ENCODE data around the gene TMEM135. TPM values are rescaled to one million over a fixed set of nuclear protein-coding genes. Genes with fewer than 3 reads are reported as not detected.

Gene TMEM135
- total RNA-seq, 1 experiment from 2014 or later: 70.3 TPM

DNA sequence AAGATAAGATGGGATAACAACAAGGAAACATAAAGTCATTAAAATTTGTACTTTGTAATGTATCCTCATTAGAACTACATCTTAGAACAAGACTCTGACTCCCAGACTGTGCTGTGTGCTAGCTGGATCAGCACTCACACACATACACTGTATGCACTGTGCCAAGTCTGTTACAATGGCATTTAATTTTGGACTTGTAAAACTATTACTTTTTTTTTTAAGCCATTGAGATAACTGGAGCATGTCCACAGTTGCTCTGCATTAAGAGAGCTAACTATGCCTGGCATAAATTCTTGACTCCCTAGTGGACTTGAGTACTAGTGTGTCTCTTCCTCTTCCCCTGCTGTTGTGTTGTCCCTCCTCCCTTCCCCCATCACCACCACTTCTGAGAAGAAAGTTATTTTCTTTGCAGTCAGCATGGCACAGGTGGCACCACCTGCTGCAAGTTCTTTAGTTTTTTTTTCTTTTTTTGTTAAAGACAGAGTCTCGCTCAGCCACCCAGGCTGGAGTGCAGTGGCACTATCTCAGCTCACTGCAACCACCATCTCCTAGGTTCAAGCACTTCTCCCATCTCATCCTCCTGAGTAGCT, 268.6 kb downstream of the TMEM135 start:
- Histone ChIP-seq H3K27ac (ENCODE audit: low read depth, low read length, poor library complexity, severe bottlenecking) (no peak overlapping the region), H3K27me3 (replicated peaks; ENCODE audit: insufficient read depth, low read depth, low read length, poor library complexity) (no peaks in the 10 kb centered on the region), H3K9me3 (ENCODE audit: low read depth, low read length, poor library complexity, severe bottlenecking) (no peaks in the 10 kb centered on the region), H3K36me3 (ENCODE audit: insufficient read depth, low read length, poor library complexity, severe bottlenecking) (no peaks in the 10 kb centered on the region), H3K4me1 (ENCODE audit: insufficient read depth, low read length, poor library complexity, severe bottlenecking) (peaks cover 33% of the 10 kb centered on the region), H3K4me3 (ENCODE audit: low read depth, low read length, poor library complexity, severe bottlenecking) (no peak overlapping the region)
- BruUV-seq (replicated peaks): no TSS peak
- ChIA-PET CTCF (no interaction called here), POLR2A (ENCODE audit: low non-redundant PET) (no interaction called here)
- DNase-seq (ENCODE audit: low spot score): no peak
- intact Hi-C loops (cut with micrococcal nuclease; ENCODE audit: unreplicated experiment): no loop called here
- no peak for TF ChIP-seq EZH2 (IDR thresholded peaks at IDR 0.05; ENCODE audit: borderline replicate concordance, low read depth, low read length, poor library complexity, severe bottlenecking)
- TF ChIP-seq, protein P1, sequence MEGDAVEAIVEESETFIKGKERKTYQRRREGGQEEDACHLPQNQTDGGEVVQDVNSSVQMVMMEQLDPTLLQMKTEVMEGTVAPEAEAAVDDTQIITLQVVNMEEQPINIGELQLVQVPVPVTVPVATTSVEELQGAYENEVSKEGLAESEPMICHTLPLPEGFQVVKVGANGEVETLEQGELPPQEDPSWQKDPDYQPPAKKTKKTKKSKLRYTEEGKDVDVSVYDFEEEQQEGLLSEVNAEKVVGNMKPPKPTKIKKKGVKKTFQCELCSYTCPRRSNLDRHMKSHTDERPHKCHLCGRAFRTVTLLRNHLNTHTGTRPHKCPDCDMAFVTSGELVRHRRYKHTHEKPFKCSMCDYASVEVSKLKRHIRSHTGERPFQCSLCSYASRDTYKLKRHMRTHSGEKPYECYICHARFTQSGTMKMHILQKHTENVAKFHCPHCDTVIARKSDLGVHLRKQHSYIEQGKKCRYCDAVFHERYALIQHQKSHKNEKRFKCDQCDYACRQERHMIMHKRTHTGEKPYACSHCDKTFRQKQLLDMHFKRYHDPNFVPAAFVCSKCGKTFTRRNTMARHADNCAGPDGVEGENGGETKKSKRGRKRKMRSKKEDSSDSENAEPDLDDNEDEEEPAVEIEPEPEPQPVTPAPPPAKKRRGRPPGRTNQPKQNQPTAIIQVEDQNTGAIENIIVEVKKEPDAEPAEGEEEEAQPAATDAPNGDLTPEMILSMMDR (conservative IDR thresholded peaks at IDR 0.05; ENCODE audit: low read depth, low read length): no peak

DNA sequence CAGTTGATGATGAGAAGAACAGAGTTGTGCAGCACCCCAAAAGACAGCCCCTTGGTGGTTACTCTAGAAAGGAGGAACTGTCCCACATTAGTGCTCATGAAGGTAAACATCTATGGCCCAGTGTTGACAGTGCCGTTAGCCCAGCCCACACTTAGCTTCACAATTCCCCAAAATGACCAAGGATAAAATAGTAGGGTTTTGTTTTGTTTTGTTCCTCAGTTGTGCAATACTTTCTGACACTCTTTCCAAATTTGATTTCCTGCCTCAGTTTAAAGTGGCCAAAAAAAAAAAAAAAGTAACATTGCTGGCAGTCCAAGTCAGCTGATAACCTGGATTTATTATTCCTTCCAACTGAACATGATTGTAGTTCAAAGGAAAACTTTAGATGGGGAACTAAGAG, 269.4 kb downstream of the TMEM135 start:
- Histone ChIP-seq H3K27ac (ENCODE audit: low read depth, low read length, poor library complexity, severe bottlenecking) (no peak overlapping the region), H3K4me1 (ENCODE audit: insufficient read depth, low read length, poor library complexity, severe bottlenecking) (peaks cover 33% of the 10 kb centered on the region), H3K27me3 (replicated peaks; ENCODE audit: insufficient read depth, low read depth, low read length, poor library complexity) (no peaks in the 10 kb centered on the region), H3K4me3 (ENCODE audit: low read depth, low read length, poor library complexity, severe bottlenecking) (no peak overlapping the region), H3K9me3 (ENCODE audit: low read depth, low read length, poor library complexity, severe bottlenecking) (no peaks in the 10 kb centered on the region), H3K36me3 (ENCODE audit: insufficient read depth, low read length, poor library complexity, severe bottlenecking) (no peaks in the 10 kb centered on the region)
- TF ChIP-seq EZH2 (IDR thresholded peaks at IDR 0.05; ENCODE audit: borderline replicate concordance, low read depth, low read length, poor library complexity, severe bottlenecking): no peak
- TF ChIP-seq, protein P1 (conservative IDR thresholded peaks at IDR 0.05; ENCODE audit: low read depth, low read length): no peak
- CTCF ChIA-PET: no interaction called here
- DNase-seq (ENCODE audit: low spot score): no peak
- no TSS peak for BruUV-seq (replicated peaks)
- intact Hi-C loops (cut with micrococcal nuclease; ENCODE audit: unreplicated experiment): no loop called here
- POLR2A ChIA-PET (ENCODE audit: low non-redundant PET): no interaction called here

DNA sequence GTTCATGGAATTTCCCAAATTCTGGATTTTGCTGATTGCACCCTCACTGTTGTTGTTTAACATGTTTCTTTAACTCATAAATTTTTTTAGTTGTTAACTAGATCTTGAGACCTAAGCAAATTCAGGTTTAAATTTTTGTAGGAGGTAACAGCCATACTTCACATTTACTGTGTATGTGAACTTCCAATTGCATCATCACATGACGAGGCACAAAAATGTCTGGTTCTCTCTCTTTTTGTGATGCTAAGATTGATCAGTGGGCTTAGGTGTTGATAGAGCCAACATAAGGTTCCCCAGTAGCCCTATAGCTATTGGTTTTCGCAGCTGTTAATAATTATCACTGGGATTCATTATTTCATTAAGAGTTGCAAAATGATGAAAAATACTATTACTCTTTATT, 277.5 kb downstream of the TMEM135 start:
- DNase-seq (ENCODE audit: low spot score): no peak
- TF ChIP-seq, protein P1 (conservative IDR thresholded peaks at IDR 0.05; ENCODE audit: low read depth, low read length): no peak
- no peak for TF ChIP-seq EZH2 (IDR thresholded peaks at IDR 0.05; ENCODE audit: borderline replicate concordance, low read depth, low read length, poor library complexity, severe bottlenecking)
- BruUV-seq (replicated peaks): no TSS peak
- no peak overlapping the region for H3K4me3 ChIP-seq (ENCODE audit: low read depth, low read length, poor library complexity, severe bottlenecking)
- no peaks in the 10 kb centered on the region for H3K36me3 ChIP-seq (ENCODE audit: insufficient read depth, low read length, poor library complexity, severe bottlenecking)
- ChIA-PET CTCF (no interaction called here), POLR2A (ENCODE audit: low non-redundant PET) (interaction anchor here (0.6 kb wide), 1 partner anchor 986 kb away, joined by 3 read pairs; no protein-coding TSS in a partner anchor)
- intact Hi-C loops (cut with micrococcal nuclease; ENCODE audit: unreplicated experiment): no loop called here
- H3K4me1 ChIP-seq (ENCODE audit: insufficient read depth, low read length, poor library complexity, severe bottlenecking): peaks cover 20% of the 10 kb centered on the region
- H3K27ac ChIP-seq (ENCODE audit: low read depth, low read length, poor library complexity, severe bottlenecking): no peak overlapping the region
- no peaks in the 10 kb centered on the region for H3K9me3 ChIP-seq (ENCODE audit: low read depth, low read length, poor library complexity, severe bottlenecking)
- H3K27me3 ChIP-seq (replicated peaks; ENCODE audit: insufficient read depth, low read depth, low read length, poor library complexity): no peaks in the 10 kb centered on the region
